ENCODE results near the gene HELLS.
"Not testable (repeated sequence)": the region's sequence is repeated elsewhere in the genome, so short reads cannot be mapped to it uniquely, and the experiment has no call there.

HELLS gene

DNA sequence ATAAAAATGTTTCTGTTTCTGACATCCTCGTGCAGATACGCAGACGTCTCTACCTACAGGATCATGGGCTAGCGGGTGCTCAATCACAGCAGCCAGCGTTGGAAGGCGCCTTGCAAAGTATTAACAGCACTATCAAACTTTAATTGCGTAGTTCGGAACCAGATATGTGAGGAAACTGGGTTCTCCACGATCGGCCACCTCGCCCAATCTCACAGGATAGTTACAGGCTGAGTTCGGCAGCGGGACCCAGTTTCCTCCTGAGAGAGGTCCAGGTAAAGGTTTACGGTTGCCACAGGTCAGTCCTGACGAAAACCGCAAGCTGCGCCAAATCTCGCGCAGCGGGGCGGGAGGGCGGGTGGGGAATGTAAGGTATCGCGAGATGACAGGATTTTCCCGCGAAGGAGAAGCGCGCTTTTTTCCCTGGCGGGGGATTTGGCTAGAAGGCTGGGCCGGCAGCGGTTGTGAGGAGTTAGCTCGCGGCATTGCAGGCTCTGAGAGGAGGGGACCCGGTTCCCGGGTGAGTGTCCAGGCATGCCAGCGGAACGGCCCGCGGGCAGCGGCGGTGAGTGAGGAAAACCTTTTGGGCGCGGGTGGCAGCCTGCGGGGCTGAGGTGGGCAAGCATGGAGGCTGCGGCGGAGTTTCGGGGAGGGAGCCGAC, at the start of gene HELLS:
Gene HELLS (plus strand): TSS at position 398 of the 658 bp plus-strand sequence. CDS start 134 bp downstream, at position 532.
- peak; percentile 49 to 74 for DNase-seq

DNA sequence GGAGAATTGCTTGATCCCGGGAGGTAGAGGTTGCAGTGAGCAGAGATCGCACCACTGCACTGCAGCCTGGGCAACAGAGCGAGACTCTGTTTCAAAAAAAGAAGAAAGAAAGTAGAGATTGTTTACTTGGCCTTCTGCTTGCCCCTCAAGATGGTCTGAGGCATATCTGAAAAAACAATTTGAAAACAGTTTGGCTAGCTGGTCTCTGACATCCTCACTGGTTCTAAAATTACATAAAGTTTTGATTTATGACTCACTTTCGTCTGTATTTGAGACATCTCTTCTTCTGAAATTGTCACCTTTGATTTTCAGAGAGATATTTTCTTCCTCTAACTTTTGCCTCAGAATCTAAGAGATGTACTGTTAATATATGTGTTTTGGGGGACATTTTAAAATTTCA, 49.6 kb upstream of the HELLS start:
- no peak for DNase-seq

GRCh38 chr10:94496646-94497045, 48.9 kb upstream of the HELLS start:
- no peak for DNase-seq

- DNase-seq = no peak
Observed at GRCh38 chr10:94500063-94500462, 45.5 kb upstream of the HELLS start.

- no peak for DNase-seq
Observed at GRCh38 chr10:94521276-94522250, 24.0 kb upstream of the HELLS start.

DNA sequence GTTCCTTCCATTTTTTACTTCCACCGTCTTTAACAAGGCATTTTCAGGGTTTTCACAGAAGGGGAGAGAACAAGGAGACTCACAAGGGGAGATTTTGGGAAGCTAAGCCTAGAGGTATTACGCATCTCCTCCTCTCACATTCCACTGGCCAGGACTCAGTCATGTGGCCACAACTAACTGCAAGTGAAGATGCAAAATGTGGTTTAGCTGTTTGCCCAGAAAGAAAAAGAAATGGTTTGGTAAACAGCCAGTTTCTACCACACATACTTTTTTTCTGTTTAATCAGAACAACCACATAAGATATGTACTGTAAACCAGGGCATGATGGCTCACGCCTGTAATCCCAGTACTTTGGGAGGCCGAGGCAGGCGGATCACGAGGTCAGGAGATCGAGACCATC, 21.4 kb upstream of the HELLS start:
- DNase-seq = no peak

DNA sequence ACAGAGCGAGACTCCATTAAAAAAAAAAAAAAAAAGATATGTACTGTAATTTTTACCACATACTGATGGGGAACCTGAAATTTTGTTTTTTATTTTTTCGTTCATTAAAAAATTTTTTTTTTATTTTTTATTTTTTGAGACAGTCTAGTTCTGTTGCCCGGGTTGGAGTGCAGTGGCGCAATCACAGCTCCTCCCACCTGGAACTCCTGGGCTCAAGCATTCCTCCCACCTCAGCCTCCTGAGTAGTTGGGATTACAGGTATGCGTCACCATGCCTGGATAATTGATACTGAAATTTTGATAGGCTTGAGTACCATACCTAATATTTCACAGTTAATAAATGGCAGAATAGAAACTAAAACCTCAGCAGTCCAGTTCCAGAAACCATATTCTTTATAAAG, 20.9 kb upstream of the HELLS start:
- no peak for DNase-seq

DNA sequence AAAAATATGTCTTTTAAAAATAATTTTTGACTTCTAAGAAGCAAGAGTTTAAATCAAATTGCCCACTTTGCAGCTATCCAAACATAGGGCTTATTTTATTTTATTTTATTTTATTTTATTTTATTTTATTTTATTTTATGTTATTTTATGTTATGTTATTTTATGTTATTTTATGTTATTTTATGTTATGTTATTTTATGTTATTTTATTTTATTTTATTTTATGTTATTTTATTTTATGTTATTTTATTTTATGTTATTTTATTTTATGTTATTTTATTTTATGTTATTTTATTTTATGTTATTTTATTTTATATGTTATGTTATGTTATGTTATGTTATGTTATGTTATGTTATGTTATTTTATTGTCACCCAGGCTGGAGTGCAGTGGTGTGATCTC, 14.0 kb upstream of the HELLS start:
- not testable (repeated sequence) for DNase-seq

GRCh38 chr10:94533027-94533426, 12.6 kb upstream of the HELLS start:
- DNase-seq = no peak

GRCh38 chr10:94542282-94542681, 3.3 kb upstream of the HELLS start:
- not testable (repeated sequence) for DNase-seq

GRCh38 chr10:94546049-94546900, 687 bp downstream of the HELLS start:
- DNase-seq = peak; percentile 10 to 33

- DNase-seq = no peak
Observed at GRCh38 chr10:94546901-94547185, 1.3 kb downstream of the HELLS start.

DNA sequence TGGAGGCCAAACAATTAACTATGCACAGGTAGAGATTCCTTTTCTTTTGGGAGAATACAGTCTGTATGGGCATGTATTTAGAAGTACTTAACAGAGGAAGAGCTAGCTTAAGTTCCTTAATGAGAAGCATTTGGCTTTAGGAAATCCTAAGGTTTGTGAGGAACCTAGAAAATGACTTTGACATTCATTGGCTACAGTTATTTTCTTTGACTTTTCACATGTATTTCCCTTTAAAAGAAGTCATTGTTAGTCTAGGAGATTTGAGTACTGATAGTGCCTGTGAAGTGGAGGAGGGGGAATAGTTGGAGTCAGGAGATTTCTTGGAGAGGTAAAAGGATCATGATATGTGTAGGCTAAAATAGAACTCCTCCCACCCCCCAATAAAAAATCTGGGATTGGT, 3.6 kb downstream of the HELLS start:
- DNase-seq = no peak

GRCh38 chr10:94567714-94568307, 22.2 kb downstream of the HELLS start:
- DNase-seq = not testable (repeated sequence)

- DNase-seq = no peak
Observed at GRCh38 chr10:94571081-94571480, 25.5 kb downstream of the HELLS start.

DNA sequence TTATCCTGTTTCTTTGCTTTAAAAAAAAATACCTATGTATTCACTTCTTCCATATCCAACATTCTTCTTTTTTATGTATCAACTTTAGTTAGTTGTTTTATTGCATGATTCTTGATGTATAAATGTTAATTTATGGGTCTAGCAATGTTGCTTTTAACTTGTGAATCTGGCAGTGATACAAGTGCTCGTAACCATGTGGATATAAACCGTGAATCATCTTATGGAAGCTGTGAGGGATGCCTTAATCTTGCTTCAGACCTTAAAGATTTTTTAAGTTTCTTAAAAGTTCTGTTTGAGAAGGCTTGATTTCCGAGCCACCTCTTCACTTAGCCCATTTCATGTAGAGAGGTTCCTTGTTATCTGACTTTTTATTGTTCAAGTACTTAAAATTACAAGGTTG, 25.9 kb downstream of the HELLS start:
- DNase-seq = no peak

GRCh38 chr10:94578790-94579189, 33.2 kb downstream of the HELLS start:
- DNase-seq = no peak

- no peak for DNase-seq
Observed at GRCh38 chr10:94583124-94583523, 37.5 kb downstream of the HELLS start.

DNA sequence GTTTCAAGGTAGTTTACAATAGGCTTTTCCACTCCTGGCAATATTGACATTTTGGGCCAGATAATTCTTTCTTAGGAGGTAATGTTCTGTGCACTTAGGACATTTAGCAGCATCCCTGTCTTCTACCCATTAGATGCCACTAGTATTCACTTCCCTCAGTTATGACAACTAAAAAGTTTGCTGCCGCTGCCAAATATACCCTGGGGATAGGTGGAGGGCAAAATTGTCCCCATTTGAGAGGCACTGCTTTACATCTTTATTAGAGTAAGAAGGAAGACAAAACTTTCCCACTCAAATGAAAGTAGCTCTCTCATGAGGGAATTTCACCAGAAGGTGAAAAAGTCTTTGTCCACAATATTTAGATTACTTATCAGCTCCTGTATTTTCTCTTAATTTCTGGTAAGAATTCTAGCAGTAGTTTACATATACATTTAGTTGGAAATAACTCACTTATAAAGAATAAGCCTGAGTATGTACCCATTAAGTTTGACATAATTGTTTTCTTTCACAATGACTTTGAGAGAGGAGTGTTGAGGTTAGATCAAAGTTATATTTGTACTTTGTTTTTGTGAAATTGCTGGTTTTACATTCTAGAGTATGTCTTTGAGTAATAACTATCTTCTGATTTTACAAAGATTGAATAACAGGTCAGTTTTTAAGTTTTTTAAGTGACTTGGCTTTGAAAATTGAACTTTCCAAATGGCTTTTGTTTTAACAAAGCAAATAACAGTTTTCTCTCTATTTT, 46.0 kb downstream of the HELLS start:
- DNase-seq = no peak

DNA sequence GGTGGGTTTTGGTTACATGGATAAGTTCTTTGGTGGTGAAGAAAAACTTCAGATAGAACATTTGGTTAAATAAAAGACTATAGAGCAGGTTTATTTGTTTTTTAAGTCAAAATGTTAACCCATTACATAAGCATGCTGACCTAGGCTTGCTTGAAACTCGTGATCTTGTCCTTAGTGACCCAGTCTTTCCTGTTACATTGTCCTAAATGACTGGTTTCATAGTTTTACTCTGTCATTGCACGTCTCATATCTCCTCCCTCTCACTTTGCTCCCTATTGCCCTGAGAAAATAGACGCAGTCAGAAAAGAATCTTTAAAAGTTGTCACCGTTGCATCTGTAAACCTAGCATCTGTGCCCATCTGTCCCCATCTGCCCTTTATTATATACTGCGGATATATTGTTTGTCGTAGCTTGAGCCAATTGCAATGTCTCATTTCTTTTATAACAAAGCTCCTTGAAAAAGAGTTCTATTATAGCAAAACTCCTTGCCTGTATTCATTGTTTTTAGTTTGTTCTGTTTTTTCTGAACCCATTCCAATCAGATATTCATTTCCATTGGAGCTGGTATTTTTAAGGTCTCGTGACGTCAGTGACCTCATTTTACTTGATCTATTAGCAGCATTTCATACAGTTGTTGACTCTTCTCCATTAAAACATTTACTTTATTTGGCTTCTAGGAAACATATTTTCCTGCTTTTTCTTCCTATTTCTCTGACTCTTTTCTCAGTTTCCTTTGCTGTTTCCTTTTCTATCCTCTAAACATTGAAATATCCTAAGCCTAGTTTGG, 57.3 kb downstream of the HELLS start:
- DNase-seq = no peak

DNA sequence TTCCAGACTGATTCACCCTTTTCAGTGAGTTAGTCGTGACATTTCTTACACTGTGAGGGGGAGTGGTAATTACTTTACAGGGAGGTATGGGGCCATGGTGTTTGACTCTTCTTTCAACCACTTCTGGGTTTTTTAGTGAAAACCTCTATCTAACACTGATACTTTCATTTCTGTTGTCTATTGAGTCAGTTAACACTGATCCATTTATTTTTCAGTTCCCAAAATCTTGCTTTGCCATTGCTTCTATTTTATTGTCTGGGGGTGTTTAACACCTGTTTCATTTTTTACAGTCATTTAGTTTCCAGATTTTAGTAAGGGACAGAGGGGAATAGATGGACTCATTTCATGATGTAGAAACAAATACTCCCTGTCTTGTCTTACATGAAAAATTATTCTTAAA, 61.5 kb downstream of the HELLS start:
- DNase-seq = no peak

Data from NCI-H187 (cell line).